GM18861 (cell line): ENCODE results near the gene TAS2R30.
"Not testable (repeated sequence)": the region's sequence is repeated elsewhere in the genome, so short reads cannot be mapped to it uniquely, and the experiment has no call there.

Experiments
- ATAC-seq: cut with Tn5 transposase; IDR thresholded peaks from one replicate; pipeline ENCODE4 v1.9.1; 2021; ENCODE audit not compliant: unreplicated experiment

Gene TAS2R30

GRCh38 chr12:11130999-11131398 is 3.4 kb downstream of the TAS2R30 start:
- ATAC-seq: no peak

DNA sequence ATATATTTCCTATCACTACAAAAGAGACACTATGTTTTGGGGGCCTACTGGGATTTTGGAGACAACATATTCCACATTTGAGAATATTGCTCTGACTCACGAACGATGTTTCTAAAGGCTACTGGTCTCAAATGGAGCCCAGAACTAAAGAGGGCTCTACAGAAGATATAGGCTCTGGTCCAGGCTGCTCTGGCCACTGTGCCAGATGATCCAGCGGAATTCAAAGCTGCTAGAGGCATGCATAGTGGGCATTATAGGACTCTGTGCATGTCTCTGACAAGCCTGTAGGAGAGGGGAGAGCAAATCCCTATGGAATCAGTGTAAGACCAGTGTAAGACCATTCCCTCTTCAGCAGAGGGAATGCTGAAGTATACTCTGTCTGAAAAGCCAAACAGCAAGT is 4.1 kb downstream of the TAS2R30 start:
- no peak for ATAC-seq

GRCh38 chr12:11114130-11114529 is 20.3 kb downstream of the TAS2R30 start:
- not testable (repeated sequence) for ATAC-seq

GRCh38 chr12:11111213-11111612 is 23.2 kb downstream of the TAS2R30 start:
- ATAC-seq: not testable (repeated sequence)

DNA sequence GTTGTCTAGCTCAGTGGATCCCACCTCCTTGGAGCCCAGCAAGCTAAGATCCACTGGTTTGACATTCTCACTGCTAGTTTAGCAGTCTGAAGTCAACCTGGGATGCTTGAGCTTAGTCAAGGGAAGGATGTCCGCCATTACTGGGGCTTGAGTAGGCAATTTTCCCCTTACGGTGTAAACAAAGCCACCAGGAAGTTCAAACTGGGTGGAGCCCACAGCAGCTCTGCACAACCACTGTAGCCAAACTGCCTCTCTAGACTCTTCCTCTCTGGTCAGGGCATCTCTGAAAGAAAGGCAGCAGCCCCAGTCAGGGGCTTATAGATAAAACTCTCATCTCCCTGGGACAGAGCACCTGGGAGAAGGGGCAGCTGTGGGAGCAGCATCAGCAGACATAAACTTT is 25.6 kb downstream of the TAS2R30 start:
- no peak for ATAC-seq

GRCh38 chr12:11107719-11108118 is 26.7 kb downstream of the TAS2R30 start:
- no peak for ATAC-seq

DNA sequence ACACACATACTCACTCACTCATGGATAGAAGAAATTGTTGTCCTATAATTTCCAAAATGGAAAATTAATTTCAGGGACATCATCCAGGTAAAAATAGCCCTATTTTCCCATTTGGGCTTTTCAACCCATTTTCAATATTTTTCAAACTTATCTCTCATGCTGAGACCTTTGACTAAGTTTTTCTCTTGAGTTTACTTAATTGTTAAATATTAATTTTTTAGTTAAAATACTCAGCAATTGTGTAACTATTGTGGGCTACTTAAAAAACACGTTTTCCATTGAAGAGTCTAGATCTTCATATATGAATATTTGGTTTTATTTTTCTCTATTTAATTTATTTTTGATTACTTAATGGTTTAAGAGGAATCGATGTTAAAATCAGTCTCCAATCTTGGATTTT is 28.2 kb downstream of the TAS2R30 start:
- no peak for ATAC-seq

GRCh38 chr12:11105546-11105945 is 28.9 kb downstream of the TAS2R30 start:
- ATAC-seq: no peak

GRCh38 chr12:11094910-11095309 is 39.5 kb downstream of the TAS2R30 start:
- peak; percentile 86 for ATAC-seq

- ATAC-seq: no peak
These were observed 42.3 kb downstream of the TAS2R30 start, which contains the start of gene TAS2R43 for GRCh38 chr12:11092128-11092527. Gene TAS2R43, minus strand, starts transcription at chr12:11092313. Its CDS starts 84 bp downstream, at chr12:11092229.

- ATAC-seq: no peak
These were observed 45.2 kb downstream of the TAS2R30 start for GRCh38 chr12:11089246-11089645.

DNA sequence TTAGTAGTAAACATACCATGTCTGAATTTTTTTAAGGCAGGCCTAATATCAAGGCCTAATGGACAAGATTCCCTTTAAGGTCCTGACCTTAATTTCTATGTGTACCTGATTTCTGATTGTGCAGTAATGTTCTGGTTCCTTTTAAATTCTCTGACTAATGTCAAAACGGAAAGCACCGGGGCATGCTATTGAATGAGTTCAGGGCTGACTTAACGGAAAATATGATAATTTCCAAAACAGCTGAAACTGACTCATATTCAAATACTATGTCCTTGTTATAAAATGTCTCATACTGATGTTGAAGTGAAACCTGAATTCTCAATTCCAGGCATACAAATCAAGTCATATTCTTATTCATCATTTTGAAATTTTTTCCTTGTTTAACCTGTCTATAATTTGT is 49.0 kb downstream of the TAS2R30 start:
- peak; percentile 83 for ATAC-seq
